DMS153 treated with DMSO at 0.1 percent for 48 hours (cell line): ENCODE measurements around the gene GULP1.

Experiments
- DNase-seq: peaks from one replicate; lab custom pipeline; 2025; ENCODE audit not compliant: unreplicated experiment; lab: John Stamatoyannopoulos, UW

Gene GULP1

DNA sequence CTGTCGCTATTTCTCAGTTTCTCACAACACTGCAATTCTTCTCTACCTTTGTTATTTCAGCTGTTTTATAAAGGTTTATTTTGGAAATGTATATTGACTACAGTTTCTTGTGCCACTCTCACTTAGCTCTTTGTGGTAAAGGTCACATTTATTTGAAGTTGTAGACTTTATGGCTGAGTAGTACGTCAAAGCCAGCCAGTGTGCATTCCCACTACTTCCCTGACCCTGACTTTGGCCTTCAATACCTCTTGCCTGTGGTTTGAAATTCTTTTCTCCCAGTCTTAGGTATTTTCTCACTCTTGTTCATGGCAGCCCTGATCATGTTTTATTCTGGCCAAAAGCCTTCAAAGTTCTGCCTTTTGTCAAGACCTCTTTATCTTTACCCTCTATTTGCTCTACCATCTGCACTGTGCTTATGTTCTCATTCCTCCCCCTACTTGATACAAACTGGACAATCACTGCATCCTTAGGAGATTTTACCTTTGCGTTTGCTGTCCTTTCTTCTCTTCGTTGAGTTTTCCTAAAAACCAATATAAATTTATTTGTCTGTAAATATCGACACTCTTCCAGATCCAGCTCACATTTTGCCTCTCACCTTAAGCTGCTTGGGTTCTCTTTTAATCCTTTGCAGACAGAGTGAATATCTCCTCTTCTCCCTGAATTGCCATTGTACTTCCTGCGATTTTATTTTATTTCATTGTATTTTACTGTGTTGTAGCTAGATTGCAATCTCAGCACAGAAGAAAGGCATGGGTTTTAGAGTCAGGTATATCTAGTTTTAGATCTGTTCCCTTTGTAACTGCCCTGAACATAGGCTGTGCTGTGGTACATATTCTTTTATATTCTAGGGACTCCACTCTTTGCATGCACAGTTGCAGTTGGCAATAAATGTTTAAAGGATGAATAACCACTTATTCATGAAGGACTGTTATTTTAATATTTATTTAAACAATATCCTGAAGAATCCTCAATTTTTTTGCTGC, 31.2 kb downstream of the GULP1 start:
- DNase-seq = no peak

DNA sequence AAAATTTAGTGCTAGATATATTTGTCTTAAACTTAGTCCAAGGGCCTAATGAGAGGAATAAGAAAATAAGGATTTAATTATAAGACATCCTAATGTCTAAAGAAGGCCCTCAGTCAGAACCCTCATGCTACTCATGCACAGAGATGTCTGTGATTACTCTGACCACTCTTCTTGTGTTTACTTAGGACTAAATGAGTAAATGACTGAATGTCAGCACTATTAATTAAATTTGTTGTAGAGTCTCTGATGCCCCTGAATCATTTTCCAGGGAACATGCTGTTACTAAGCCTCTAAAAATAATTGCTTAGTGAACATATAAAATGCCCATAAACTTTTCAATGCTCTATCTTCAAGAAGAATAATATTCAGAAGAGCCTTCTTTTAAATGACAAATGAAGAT, 32.4 kb downstream of the GULP1 start:
- DNase-seq = no peak

DNA sequence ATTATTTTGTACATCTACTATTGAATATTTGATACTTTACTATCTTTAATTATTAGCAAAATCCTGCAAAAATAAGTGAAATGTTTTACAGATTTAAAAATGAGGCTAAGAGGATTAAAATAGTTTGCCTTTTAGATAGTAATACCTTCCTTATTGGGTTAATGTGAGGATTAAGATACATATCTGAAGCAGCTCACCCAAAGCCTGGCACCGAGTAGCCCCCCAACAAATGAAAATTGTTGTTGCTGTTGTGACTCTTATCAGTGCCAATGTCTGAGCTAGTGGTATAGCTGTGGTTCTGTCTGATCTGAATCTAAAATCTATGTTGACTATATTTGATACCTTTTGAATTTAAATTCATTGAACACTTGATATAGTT, 34.6 kb downstream of the GULP1 start:
- DNase-seq = no peak

DNA sequence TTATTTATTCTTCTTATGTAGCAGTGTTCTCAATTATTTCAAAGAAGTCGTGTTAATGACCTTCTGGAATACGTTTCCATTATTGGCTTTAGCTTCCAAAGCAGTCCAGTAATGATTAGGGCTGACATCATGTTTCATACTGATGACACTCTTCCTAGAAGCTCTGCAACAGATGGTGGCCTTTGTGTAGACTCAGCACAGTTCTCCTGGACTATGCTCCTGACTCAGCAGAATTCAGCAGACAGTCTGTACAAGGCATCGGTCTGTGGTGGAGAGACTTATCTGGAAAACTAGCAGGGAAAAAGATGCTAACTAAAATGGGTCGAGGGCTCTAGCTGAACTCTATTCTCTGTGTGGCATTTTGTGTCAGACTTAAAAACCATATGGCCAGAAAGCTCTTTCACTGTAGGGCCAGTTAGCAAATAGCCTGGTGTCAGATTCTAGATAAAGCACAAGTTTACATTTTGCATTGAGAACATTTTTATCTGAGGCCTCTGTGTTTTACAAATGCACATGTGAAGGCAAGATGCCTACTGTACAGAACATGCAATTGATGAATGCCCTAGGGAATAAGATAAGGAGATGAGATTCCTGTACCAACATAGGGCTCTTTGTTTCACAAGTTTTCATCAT, 35.1 kb downstream of the GULP1 start:
- no peak for DNase-seq

DNA sequence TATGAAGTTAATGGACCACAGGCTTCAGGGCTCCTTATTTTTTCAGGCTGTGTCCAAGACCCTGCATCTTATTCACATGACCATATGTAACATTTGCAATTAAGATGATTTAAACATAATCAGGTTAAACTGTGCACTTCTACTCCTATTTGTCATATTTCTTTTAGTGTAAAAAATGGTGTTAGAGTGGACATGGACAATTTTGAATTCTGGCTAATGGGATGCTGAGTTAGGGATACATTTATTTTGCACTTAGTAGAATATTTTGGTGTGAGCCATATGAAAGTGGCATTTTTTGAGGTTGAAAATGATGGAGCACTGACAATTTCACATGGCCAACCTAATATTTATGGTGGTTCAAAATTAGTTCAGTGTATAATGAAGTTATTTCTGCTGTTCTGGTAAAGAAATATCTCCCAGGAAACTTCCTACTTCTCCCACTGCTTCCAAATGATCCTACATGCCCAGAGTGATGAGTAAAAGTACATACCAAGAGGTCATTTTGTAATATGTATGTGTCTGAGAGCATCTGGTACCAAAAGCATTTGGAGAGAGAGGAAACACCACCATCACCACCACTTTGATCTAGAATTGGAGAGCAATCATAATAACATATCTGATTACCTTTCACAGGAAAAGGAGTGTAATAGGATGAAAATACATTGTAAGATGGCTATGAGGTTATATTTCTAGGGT, 36.0 kb downstream of the GULP1 start:
- DNase-seq = no peak

DNA sequence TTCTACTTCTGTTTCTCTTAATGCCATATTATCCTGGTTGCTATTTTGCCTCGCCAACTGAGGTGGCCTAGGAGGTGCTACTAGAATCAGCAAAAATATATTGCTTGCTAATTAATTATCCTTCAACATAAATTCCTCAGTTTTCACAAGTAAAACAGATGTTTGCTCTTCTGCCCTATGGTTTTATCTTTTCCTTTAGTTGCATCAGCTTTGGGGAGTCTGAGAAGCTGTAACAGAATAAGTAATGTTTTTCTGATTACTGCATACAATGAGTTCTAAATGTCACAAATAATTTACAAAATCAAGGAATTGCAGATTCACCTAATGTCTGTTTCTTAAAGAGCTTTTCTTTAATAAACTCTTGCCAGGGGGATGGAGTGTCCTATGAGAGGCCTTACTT, 36.7 kb downstream of the GULP1 start:
- no peak for DNase-seq

DNA sequence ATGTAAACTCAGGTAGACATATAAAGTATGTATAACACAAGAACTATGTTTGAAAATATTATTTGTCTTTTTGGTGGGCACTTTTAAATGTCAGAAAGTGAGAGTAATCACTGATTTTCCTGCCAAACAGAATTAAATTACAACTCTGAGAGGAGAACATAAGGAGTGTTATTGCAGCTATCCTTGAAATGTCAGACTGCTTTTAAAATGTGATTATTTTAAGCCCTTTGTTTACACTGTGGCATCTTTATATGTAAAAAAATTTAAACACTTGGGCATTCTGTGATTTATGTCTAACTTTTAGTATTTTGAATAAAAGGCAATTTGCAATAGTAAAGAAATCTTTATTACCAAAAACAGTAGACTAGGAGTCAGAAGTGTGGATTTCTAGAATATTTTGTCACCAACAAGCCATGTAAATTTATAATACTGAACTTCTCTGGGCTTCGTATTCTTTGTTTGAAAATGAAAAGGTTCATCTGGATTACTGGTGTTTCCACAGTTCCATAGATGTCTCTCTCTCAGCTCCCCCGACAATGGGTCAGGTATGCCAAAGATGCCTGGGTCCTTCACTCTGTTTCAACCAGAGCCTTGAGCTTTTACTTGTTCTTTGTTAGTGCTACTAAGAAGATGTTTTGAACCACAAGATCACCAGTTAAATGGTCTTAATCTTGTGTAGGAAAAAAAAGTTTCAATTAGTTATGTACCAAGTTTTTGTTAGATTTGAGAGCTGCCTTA, 38.8 kb downstream of the GULP1 start:
- no peak for DNase-seq

DNA sequence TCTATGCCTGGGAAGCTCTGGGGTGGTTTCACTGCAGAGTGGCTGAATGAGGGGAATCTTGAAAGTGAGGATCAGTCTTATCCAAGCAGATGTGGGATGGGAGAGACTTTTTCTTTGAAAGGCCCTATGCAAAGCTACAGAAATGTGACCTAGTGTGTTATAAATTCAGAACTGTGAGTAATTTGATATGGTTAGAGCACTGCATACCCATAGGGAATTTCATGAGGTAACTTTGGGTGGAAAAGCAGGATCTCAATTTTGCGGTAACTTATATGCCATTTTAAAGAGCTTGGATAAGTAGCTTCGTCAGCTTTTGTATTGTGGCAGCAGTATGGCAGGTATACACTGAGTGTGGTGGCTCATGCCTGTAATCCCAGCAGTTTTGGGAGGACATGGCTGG, 40.9 kb downstream of the GULP1 start:
- no peak for DNase-seq

DNA sequence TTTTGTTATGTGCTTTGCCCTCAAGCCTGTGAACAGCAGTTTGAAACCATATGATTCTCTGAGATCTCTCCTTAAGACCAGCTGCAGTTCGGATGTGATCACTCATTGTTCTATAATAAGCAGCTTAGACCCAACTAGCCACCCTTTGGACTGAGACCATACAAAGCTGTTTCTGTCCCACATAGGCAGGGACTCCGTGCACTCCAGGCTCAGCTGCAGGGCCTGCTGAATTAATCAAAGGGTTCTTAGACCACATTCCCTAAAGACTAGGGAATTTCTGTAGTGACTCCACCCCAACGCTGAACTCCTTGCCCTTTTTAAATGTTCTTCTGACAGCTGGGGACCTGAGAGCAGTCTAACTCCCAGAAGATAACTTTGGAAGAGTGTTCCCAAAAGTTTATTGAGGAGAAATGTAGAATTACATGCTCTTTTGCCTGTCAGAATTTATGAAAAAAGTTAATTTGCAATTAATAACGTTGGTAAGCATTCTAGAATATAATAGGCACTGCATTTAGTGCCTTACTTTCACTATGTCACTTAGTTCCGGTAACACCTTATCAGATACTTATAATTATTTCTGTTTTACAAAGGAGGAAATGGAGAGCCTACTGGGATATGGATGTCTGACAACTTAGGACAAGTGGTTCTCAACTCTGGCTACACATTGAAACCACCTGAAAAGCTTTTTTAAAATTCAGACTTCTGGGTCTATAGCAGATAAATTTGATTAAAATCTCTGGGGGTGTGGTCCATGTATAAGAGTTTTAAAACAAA, 42.3 kb downstream of the GULP1 start:
- DNase-seq = no peak

DNA sequence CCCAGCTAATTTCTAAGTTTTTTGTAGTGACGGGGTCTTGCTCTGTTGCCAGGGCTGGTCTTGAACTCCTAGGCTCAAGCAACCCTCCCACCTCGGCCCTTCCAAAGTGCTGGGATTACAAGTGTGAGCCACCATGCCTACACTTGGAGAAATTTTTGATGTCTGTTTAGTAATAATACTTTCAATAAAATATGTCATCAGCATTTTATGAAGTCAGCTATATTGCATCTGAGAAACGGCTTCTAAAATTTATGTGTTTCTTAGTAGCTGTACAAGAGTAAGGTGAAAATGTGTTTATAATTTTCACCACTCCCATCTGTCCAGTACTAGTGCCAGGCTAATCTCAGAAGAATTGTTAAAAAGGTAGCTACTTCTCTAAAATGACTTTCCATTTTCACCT, 46.8 kb downstream of the GULP1 start:
- DNase-seq = no peak

DNA sequence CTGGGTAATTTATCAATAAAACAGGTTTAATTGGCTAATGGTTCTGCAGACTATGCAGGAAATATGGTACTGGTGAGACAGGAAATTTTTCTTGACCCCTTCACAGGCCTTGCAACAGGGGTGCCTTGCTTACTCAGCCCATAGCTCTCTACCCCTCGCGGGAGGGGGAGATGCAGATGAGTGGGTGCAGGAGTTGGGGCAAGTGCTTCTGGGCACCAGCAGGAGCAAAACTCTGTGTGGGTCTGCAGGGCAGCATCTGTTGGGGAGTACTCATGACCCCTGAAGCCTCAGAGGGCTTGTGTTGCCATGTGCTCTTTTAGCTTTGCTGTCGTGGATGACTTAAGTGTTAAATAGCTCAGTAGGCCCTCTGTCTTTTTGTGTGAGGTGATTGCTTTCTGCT, 48.6 kb downstream of the GULP1 start:
- no peak for DNase-seq

DNA sequence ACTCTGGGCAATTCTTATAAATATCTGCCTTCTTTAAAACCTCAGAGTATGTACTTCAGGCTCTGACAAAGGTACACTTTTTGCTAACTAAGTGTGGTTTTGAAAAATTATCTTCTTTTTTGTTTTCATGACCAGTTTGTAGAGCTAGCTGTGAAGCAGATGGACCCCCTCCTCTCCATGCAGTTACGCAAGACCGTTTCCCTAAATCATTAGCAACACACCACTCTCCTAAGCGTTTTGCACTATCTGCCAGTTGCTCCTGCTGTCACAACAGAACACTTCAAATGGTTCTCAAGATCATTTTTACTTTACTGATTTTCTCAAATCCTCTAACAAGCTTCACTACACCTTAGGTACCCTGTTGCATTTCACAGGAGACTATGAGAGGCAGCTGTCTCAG, 53.3 kb downstream of the GULP1 start:
- no peak for DNase-seq

DNA sequence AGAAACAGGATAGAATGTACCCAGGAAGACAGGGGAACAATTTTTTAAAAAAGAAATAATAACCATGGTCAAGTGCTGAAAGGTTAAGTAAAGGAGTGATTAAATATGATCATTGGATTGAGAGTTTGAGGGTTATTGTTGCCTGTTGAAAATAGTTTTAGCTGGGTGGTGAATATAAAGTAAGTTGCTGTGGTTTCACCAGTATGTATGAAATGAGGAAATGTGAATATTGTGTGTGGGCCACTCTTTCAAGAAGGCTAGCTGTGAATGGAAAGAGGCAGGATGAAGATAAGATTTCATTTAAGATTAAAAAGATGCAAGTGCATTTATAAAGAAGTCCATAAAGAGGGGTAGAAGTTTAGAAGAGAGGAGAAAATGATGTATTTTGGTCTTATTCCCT, 53.8 kb downstream of the GULP1 start:
- no peak for DNase-seq

DNA sequence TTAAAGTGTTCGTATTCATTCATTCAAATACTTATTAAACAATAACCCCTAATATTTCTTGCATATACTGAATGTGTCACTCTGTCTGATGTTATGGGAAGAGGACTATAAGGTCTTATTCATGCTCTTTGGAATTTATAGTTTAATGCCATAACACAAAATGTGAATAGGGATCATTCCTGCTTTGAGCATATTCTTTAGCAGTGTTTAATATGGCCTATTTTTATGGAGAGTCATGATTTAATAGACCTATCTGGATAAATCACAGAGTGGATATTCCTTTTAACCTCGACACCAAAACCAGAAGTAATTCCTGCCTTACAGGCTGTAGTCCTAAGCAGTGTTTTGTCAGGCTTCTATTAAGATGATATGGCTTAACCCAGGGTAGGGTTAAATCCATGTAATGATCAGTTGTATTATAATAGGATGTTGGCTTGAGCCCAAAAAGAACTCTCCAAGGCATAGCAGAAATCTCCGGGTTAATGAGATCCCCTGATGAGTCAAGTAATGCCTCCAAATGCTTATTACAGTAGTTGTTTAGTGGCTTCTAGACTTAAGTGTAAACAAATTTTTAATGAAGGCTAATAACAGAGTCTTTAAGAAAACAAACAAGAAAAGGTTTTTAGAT, 54.3 kb downstream of the GULP1 start:
- DNase-seq = no peak

DNA sequence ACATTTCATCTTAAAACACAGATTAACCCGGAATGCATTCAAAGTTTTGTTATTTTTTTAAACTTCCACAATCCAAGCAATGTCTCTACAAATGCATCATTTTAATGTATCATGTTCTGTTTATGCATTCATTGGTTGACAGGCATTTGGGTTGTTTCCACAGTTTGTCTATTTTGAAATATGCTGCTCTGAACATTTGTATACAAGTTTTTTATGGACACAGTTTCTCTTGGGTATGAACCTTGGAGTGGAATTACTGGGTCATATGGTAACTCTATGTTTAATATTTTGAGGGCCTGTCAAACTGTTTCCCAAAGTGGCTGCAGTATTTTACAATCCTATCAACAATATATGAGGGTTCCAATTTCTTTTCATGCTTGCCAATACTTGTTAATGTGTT, 57.3 kb downstream of the GULP1 start:
- no peak for DNase-seq

DNA sequence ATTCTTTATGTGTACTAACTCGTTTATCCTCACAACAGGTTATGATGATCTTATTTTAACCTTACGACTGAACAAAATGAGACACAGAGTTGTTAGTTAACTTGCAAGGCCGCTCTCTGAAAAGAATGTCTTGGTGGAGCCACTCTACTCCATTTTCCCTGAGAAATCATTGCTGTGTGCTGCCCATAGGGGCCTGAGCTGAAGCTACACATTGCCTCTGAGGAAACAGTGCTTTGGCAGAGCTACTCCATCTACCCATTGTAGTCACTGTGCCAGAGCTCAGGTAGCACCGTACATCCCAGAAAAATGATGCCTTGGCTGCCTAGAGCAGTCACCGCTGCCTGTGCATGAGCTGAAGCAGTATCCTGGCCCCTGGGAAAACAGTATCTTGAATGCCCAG, 61.6 kb downstream of the GULP1 start:
- DNase-seq = no peak

DNA sequence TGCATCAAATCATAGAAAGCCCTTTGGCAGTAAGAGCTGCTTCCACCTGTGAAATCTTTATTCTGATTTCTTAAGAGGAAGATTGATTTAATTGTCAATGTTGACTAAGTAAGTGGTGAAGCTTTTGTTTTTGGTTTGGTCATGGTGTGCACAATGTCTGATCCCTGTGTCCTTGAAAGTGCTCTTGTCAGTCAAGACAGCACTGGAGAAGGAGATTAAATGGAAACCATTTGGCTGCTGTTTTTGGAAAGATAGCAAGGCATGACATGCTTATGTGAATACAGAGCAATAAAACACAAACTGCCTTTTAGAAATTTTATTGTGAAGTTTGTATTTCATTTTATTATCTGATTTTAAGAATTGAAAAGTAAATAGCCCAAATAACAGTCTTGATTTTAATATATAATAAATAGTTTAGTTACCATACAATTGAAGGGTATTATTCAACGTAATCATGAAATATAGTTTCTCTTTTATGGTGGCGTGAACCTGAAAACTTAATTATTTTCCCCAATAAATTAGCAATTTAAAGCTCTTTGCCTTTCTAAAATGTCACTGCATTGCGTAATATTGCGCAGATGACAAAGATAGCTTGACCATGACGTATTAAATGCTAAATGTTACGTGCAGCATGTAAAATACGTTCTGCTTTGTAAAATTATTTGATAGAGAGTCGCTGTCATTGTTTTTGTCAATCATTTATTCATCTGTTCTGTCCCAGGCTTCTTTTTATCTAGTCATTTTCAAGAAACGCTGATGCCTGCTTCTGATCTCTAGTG, 69.0 kb downstream of the GULP1 start:
- DNase-seq = no peak

DNA sequence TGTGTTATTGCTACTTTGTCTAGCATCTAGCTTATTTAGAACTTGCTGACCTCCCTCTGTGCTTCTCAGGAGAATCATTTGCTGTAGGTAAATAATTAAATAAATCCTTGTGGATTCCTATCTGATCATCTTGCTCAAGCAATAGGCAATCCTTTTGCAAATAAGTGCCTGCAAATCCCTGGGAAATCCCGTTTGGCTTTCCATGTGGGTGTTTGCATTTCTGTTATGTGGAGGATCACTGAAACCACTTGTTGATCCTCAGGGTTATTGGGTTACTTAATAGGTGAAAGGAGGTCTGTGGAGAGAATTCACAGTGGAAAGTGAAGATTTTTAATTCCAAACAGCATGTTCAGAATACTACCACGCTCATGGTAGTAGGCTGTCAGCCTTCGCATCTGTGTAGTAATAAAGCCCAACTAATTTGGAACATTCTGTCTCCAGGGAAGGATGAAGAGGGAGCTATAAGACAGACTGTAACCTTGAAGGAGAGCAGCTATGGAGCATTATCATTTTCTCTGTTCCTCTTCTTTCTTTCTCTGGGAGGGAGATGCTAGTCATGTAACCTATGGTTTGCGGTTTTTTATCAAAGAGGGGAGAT, 72.5 kb downstream of the GULP1 start:
- no peak for DNase-seq

DNA sequence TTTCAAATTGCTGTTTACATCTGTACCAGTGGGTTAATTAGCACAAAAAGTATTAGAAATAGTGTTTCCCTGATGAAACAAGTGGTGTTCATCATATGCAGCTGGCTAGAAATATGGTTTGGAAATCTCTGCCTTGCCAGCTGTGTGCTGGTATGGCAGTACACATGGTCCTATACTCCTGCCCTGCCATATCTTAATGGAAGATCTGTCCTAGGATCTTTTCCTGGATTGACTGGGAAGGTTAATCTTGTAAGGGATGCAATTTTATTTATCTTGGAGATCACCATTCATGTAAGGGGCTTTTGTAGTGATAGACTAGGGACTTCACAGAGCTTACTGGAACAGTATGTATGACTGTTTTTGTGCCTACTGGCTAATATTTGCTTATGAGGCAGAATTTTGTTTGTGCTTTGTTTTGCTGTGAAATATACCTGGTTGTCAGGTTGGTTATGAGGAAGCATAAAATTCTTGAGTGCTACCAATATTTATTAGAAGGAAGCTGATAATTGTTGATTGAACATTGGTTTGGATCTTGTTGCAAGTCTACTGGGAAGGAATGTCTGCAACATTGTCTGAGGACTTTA, 73.5 kb downstream of the GULP1 start:
- no peak for DNase-seq
